HEK293 (cell line): ENCODE measurements around the gene LMBRD2.

ENCODE experiments used
- MEIS1 ChIP-seq: sonication (generic); formaldehyde crosslinking; IDR thresholded peaks from 2 replicates; pipeline ENCODE4 v1.8.1; 2022; ENCODE audit warnings: missing genetic modification reagents, mild to moderate bottlenecking, borderline replicate concordance
- MYNN ChIP-seq: fragments of 450-650 bp; formaldehyde crosslinking; IDR thresholded peaks from 2 replicates; pipeline ENCODE4 v1.5.1; 2016; ENCODE audit warnings: missing biosample characterization, missing genetic modification characterization, borderline replicate concordance
- PRDM1 ChIP-seq: fragments of 450-650 bp; formaldehyde crosslinking; IDR thresholded peaks from 2 replicates; pipeline ENCODE4; 2016; ENCODE audit warnings: missing biosample characterization, missing genetic modification characterization
- ZBTB8A ChIP-seq: fragments of 450-650 bp; formaldehyde crosslinking; IDR thresholded peaks from 2 replicates; pipeline ENCODE4 v1.5.1; 2016; ENCODE audit warnings: missing biosample characterization, missing genetic modification characterization
- ZNF121 ChIP-seq: fragments of 450-650 bp; formaldehyde crosslinking; IDR thresholded peaks from 2 replicates; pipeline ENCODE4 v1.5.1; 2016; ENCODE audit warnings: missing biosample characterization, missing genetic modification characterization
- ZNF140 ChIP-seq: fragments of 450-650 bp; formaldehyde crosslinking; IDR thresholded peaks from 2 replicates; pipeline ENCODE4 v1.5.1; 2016; ENCODE audit warnings: missing biosample characterization, missing genetic modification characterization
- ZNF324 ChIP-seq: fragments of 450-650 bp; formaldehyde crosslinking; IDR thresholded peaks from 2 replicates; pipeline ENCODE4 v1.5.1; 2016; ENCODE audit warnings: missing biosample characterization, missing genetic modification characterization
- ZNF416 ChIP-seq: fragments of 450-650 bp; formaldehyde crosslinking; IDR thresholded peaks from 2 replicates; pipeline ENCODE4 v1.5.1; 2016; ENCODE audit warnings: missing biosample characterization, missing genetic modification characterization
- ZNF707 ChIP-seq: fragments of 450-650 bp; formaldehyde crosslinking; IDR thresholded peaks from 2 replicates; pipeline ENCODE4 v1.5.1; 2016; ENCODE audit warnings: missing biosample characterization, missing genetic modification characterization
- ZNF76 ChIP-seq: fragments of 450-650 bp; formaldehyde crosslinking; IDR thresholded peaks from 2 replicates; pipeline ENCODE4; 2016; ENCODE audit warnings: low read depth, missing biosample characterization, missing genetic modification characterization, borderline replicate concordance
- TF ChIP-seq, protein P1 (sequence below): fragments of 450-650 bp; formaldehyde crosslinking; IDR thresholded peaks from 2 replicates; pipeline ENCODE4 v1.5.1; 2017; ENCODE audit warnings: missing biosample characterization, mild to moderate bottlenecking, missing genetic modification characterization, moderate library complexity
- TF ChIP-seq, protein P2 (sequence below): fragments of 450-650 bp; formaldehyde crosslinking; conservative IDR thresholded peaks from 2 replicates; pipeline ENCODE4 v1.5.1; 2016; ENCODE audit warnings: low read depth, missing biosample characterization, missing genetic modification characterization
- TF ChIP-seq, protein P3 (sequence below): fragments of 450-650 bp; formaldehyde crosslinking; IDR thresholded peaks from 2 replicates; pipeline ENCODE4 v1.5.1; 2016; ENCODE audit warnings: missing biosample characterization, missing genetic modification characterization

DNA sequence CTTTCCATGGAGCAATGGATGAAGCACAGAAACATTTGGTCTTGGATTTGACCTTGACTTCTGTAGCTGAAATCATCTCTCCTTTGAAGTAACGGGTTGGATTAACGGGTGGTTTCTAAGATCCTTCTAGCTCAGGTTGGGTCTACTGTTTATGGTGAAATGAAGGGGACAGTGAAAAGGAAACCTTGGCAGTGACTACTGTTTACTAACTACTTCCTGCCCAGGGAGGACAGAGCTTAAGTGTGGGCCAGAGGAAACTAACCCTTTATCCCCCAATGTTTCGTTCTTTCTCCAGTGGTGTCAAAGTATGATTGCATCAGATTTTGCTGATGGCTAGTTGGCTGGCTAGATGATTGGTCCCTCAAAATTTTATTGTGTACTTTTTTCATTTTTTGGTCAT is 22.4 kb upstream of the LMBRD2 start:
- TF ChIP-seq ZNF121 (tag by site-specific recombination) (no peak), PRDM1 (tag by site-specific recombination) (no peak), MEIS1 (CRISPR knock-in tag) (no peak), MYNN (tag by site-specific recombination) (no peak), ZNF324 (no peak), ZNF416 (tag by site-specific recombination) (no peak), ZBTB8A (no peak), ZNF140 (no peak), ZNF707 (tag by site-specific recombination) (no peak), ZNF76 (no peak)
- TF ChIP-seq, protein P1, sequence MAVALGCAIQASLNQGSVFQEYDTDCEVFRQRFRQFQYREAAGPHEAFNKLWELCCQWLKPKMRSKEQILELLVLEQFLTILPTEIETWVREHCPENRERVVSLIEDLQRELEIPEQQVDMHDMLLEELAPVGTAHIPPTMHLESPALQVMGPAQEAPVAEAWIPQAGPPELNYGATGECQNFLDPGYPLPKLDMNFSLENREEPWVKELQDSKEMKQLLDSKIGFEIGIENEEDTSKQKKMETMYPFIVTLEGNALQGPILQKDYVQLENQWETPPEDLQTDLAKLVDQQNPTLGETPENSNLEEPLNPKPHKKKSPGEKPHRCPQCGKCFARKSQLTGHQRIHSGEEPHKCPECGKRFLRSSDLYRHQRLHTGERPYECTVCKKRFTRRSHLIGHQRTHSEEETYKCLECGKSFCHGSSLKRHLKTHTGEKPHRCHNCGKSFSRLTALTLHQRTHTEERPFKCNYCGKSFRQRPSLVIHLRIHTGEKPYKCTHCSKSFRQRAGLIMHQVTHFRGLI (tag by site-specific recombination): no peak
- TF ChIP-seq, protein P2, sequence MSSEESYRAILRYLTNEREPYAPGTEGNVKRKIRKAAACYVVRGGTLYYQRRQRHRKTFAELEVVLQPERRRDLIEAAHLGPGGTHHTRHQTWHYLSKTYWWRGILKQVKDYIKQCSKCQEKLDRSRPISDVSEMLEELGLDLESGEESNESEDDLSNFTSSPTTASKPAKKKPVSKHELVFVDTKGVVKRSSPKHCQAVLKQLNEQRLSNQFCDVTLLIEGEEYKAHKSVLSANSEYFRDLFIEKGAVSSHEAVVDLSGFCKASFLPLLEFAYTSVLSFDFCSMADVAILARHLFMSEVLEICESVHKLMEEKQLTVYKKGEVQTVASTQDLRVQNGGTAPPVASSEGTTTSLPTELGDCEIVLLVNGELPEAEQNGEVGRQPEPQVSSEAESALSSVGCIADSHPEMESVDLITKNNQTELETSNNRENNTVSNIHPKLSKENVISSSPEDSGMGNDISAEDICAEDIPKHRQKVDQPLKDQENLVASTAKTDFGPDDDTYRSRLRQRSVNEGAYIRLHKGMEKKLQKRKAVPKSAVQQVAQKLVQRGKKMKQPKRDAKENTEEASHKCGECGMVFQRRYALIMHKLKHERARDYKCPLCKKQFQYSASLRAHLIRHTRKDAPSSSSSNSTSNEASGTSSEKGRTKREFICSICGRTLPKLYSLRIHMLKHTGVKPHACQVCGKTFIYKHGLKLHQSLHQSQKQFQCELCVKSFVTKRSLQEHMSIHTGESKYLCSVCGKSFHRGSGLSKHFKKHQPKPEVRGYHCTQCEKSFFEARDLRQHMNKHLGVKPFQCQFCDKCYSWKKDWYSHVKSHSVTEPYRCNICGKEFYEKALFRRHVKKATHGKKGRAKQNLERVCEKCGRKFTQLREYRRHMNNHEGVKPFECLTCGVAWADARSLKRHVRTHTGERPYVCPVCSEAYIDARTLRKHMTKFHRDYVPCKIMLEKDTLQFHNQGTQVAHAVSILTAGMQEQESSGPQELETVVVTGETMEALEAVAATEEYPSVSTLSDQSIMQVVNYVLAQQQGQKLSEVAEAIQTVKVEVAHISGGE (tag by site-specific recombination): no peak
- TF ChIP-seq, protein P3, sequence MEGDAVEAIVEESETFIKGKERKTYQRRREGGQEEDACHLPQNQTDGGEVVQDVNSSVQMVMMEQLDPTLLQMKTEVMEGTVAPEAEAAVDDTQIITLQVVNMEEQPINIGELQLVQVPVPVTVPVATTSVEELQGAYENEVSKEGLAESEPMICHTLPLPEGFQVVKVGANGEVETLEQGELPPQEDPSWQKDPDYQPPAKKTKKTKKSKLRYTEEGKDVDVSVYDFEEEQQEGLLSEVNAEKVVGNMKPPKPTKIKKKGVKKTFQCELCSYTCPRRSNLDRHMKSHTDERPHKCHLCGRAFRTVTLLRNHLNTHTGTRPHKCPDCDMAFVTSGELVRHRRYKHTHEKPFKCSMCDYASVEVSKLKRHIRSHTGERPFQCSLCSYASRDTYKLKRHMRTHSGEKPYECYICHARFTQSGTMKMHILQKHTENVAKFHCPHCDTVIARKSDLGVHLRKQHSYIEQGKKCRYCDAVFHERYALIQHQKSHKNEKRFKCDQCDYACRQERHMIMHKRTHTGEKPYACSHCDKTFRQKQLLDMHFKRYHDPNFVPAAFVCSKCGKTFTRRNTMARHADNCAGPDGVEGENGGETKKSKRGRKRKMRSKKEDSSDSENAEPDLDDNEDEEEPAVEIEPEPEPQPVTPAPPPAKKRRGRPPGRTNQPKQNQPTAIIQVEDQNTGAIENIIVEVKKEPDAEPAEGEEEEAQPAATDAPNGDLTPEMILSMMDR (tag by site-specific recombination): no peak
